ENCODE data around the gene SNX32. TPM values are rescaled to one million over a fixed set of nuclear protein-coding genes. Genes with fewer than 3 reads are reported as not detected.
A peak's percentile ranks its signal among the peaks of the same experiment; 100 is the strongest.

Gene SNX32
- polyA plus RNA-seq, 1 donor (not counting 4 experiments of a cell fraction or from before 2014, with no cell fraction given), result 0.12 TPM

GRCh38 chr11:65895482-65895981 lies 61.8 kb downstream of the SNX32 start:
- no peaks in the 10 kb centered on the region for H3K9me3 ChIP-seq (ENCODE audit: control insufficient read depth, low read depth, low read length)
- no peak for TF ChIP-seq EZH2 (IDR thresholded peaks at IDR 0.05; ENCODE audit: low read length)
- no peak for TF ChIP-seq CTCF (optimal IDR thresholded peaks at IDR 0.05 in 1 of 3, IDR thresholded peaks at IDR 0.05 in 1 of 3, conservative IDR thresholded peaks at IDR 0.05 in 1 of 3; ENCODE audit: extremely low read depth in 1 of 3, insufficient read depth in 2 of 3, low read length in 3 of 3)
- DNase-seq (ENCODE audit: low read depth, low spot score) (no peak), FAIRE-seq (no peak)
- H3K4me1 ChIP-seq (ENCODE audit: control insufficient read depth, extremely low read depth, insufficient read depth, low read length), result peaks cover 57% of the 10 kb centered on the region
- peak overlapping the region in 1 of 3 experiments; percentile 3 for H3K4me3 ChIP-seq (ENCODE audit: control insufficient read depth in 2 of 3, extremely low read depth in 1 of 3, insufficient read depth in 2 of 3, low read depth in 1 of 3, low read length in 3 of 3)
- H3K27ac ChIP-seq (ENCODE audit: control insufficient read depth, insufficient read depth, low read length), result peak overlapping the region; percentile 98
- H3K79me2 ChIP-seq (ENCODE audit: control insufficient read depth, insufficient read depth, low read length), result peaks cover 68% of the 10 kb centered on the region
- peak overlapping the region; percentile 100 for H3K4me2 ChIP-seq (ENCODE audit: control insufficient read depth, extremely low read depth, insufficient read depth, low read depth, low read length)
- peak overlapping the region; percentile 99 for H3K9ac ChIP-seq (ENCODE audit: control insufficient read depth, extremely low read depth, insufficient read depth, low read length)
- H3K27me3 ChIP-seq (ENCODE audit: control insufficient read depth, extremely low read depth, insufficient read depth, low read length), result no peaks in the 10 kb centered on the region
- peaks cover 2% of the 10 kb centered on the region for H3K9me1 ChIP-seq (ENCODE audit: control insufficient read depth, extremely low read depth, insufficient read depth, low read length)
- H3K36me3 ChIP-seq (ENCODE audit: control insufficient read depth in 2 of 2, extremely low read depth in 1 of 2, insufficient read depth in 2 of 2, low read length in 2 of 2), result peaks cover 24 to 58% of the 10 kb centered on the region in 2 experiments
- no peak overlapping the region for H2AFZ ChIP-seq (ENCODE audit: control insufficient read depth, low read length)
- peaks cover 48% of the 10 kb centered on the region for H4K20me1 ChIP-seq (ENCODE audit: control insufficient read depth, extremely low read depth, insufficient read depth, low read length)
- dilution Hi-C loops (cut with MboI; ENCODE audit: extremely low pct_ligation_motif_present, low sequenced_read_pairs), result no loop called here

GRCh38 chr11:65896034-65896999 lies 62.6 kb downstream of the SNX32 start:
- H3K36me3 ChIP-seq (ENCODE audit: control insufficient read depth in 2 of 2, extremely low read depth in 1 of 2, insufficient read depth in 2 of 2, low read length in 2 of 2), result peaks cover 24 to 58% of the 10 kb centered on the region in 2 experiments

More at GRCh38 chr11:65896034-65896999, 62.6 kb downstream of the SNX32 start:
- no peak overlapping the region for H2AFZ ChIP-seq (ENCODE audit: control insufficient read depth, low read length)
- H3K4me3 ChIP-seq (ENCODE audit: control insufficient read depth in 2 of 3, extremely low read depth in 1 of 3, insufficient read depth in 2 of 3, low read depth in 1 of 3, low read length in 3 of 3), result peak overlapping the region; percentile 94 to 99 (median 97)
- peaks cover 74% of the 10 kb centered on the region for H3K79me2 ChIP-seq (ENCODE audit: control insufficient read depth, insufficient read depth, low read length)
- peak overlapping the region; percentile 99 for H3K9ac ChIP-seq (ENCODE audit: control insufficient read depth, extremely low read depth, insufficient read depth, low read length)
- peak overlapping the region; percentile 100 for H3K4me2 ChIP-seq (ENCODE audit: control insufficient read depth, extremely low read depth, insufficient read depth, low read depth, low read length)
- no peaks in the 10 kb centered on the region for H3K27me3 ChIP-seq (ENCODE audit: control insufficient read depth, extremely low read depth, insufficient read depth, low read length)
- peaks cover 46% of the 10 kb centered on the region for H4K20me1 ChIP-seq (ENCODE audit: control insufficient read depth, extremely low read depth, insufficient read depth, low read length)
- peaks cover 2% of the 10 kb centered on the region for H3K9me1 ChIP-seq (ENCODE audit: control insufficient read depth, extremely low read depth, insufficient read depth, low read length)
- DNase-seq (ENCODE audit: low read depth, low spot score), result no peak
- no peaks in the 10 kb centered on the region for H3K9me3 ChIP-seq (ENCODE audit: control insufficient read depth, low read depth, low read length)
- H3K4me1 ChIP-seq (ENCODE audit: control insufficient read depth, extremely low read depth, insufficient read depth, low read length), result peaks cover 65% of the 10 kb centered on the region
- FAIRE-seq, result no peak
- dilution Hi-C loops (cut with MboI; ENCODE audit: extremely low pct_ligation_motif_present, low sequenced_read_pairs), result no loop called here
- TF ChIP-seq CTCF (optimal IDR thresholded peaks at IDR 0.05 in 1 of 3, IDR thresholded peaks at IDR 0.05 in 1 of 3, conservative IDR thresholded peaks at IDR 0.05 in 1 of 3; ENCODE audit: extremely low read depth in 1 of 3, insufficient read depth in 2 of 3, low read length in 3 of 3) (no peak), EZH2 (IDR thresholded peaks at IDR 0.05; ENCODE audit: low read length) (no peak)
- peak overlapping the region; percentile 98 for H3K27ac ChIP-seq (ENCODE audit: control insufficient read depth, insufficient read depth, low read length)

Measured in keratinocyte (primary cell).